Upper lobe of left lung (tissue), 6 donors: Measurements from ENCODE around the gene MTCH1. TPM values are rescaled to one million over a fixed set of nuclear protein-coding genes. Genes with fewer than 3 reads are reported as not detected.
A peak's percentile ranks its signal among the peaks of the same experiment; 100 is the strongest.
"Not testable (repeated sequence)": the region's sequence is repeated elsewhere in the genome, so short reads cannot be mapped to it uniquely, and the experiment has no call there.

Experiments
- ATAC-seq, 2 donors: fragments of 200-7000 bp; cut with Tn5 transposase; one replicate each; pipeline ENCODE4 v1.9.1; 2022; ENCODE audit warnings: mild to moderate bottlenecking in 2 of 2, moderate library complexity in 2 of 2; ENCODE audit not compliant: low FRiP score in 2 of 2
- DNase-seq, 2 donors: peaks; one replicate each; pipeline ENCODE4 v3.0.0-alpha.2; 2019 to 2020
- H3K27ac ChIP-seq, 4 donors: fragments of 200-600 bp; sonication (generic); one replicate each; pipeline ENCODE4 v1.5.1; 2016 to 2019
- H3K27me3 ChIP-seq, 4 donors: fragments of 200-600 bp; sonication (generic); one replicate each; pipeline ENCODE4 v1.5.1; 2017 to 2019
- H3K36me3 ChIP-seq, 4 donors: fragments of 200-600 bp; sonication (generic); one replicate each; pipeline ENCODE4 v1.5.1; 2016 to 2019
- H3K4me1 ChIP-seq, 4 donors: fragments of 200-600 bp; sonication (generic); one replicate each; pipeline ENCODE4 v1.5.1; 2018 to 2019
- H3K4me3 ChIP-seq, 4 donors: fragments of 200-600 bp; sonication (generic); one replicate each; pipeline ENCODE4 v1.5.1; 2017 to 2019; ENCODE audit warnings: mild to moderate bottlenecking in 2 of 4, moderate library complexity in 1 of 4
- H3K9me3 ChIP-seq, 4 donors: fragments of 200-600 bp; sonication (generic); one replicate each; pipeline ENCODE4 v1.5.1; 2018 to 2019
- CTCF ChIP-seq, 6 experiments: fragments of 450-650 bp in 4 of 6; fragments of 200-600 bp in 2 of 6; sonication (generic) in 2 of 6; IDR thresholded peaks; one replicate each; pipeline ENCODE4 v1.5.1; 2016 to 2019; ENCODE audit warnings: antibody characterized with exemption in 6 of 6
- EP300 ChIP-seq, 4 donors: sonication (generic); formaldehyde crosslinking; IDR thresholded peaks; one replicate each; pipeline ENCODE4 v1.5.1; 2017; ENCODE audit warnings: antibody characterized with exemption in 4 of 4, control low read depth in 2 of 4
- POLR2A ChIP-seq, 4 donors: fragments of 450-650 bp; IDR thresholded peaks; one replicate each; pipeline ENCODE4 v1.5.1; 2016 to 2017; ENCODE audit warnings: antibody characterized with exemption in 4 of 4, mild to moderate bottlenecking in 2 of 4
- POLR2AphosphoS5 ChIP-seq, 2 donors: sonication (generic); formaldehyde crosslinking; IDR thresholded peaks; one replicate each; pipeline ENCODE4 v1.5.1; 2017; ENCODE audit warnings: antibody characterized with exemption in 2 of 2
- WGBS, 2 donors: methylation state at CpG; one replicate each; pipeline ENCODE4 v1.1.5; 2017 to 2018; 5-methylcytosine and 5-hydroxymethylcytosine counted together
- total RNA-seq, 6 donors: library from RNA; depleted of rRNA in 4 of 6; stranded (reverse); fragments of >200 nt in 4 of 6; gene quantifications; one replicate each; pipeline versions ENCODE4 v1.1.0 to v1.2.1, GENCODE V29; 2016 to 2021
- donor health status: DM: no; HTN: no; CAD: no; lungs with moderate emphysema.
- donor health status: DM: no; HTN: yes; CAD: no; lungs with severe emphysema.

MTCH1 gene
- total RNA-seq, 6 donors from 2014 or later = 184 to 283 (median 219) TPM

DNA sequence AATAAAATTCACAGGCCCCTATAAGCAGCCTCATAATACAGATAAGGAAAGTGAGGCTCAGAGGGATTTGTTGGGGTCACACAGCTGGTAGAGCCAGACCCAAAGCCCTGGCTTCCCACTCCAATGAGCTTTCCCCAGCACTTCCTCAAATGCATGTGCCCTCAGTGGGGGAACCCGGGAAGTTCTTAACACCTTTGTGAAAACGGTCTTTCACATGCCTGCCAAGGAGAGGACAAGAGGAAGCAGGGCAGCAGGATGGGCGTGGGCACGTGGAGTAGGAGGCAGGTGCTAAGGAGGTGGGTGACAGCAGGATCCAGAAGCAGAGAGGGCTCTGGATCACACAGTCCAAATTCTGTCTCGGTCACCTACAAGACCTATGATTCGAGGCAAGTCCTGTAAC lies 30.9 kb downstream of the MTCH1 start:
- Histone ChIP-seq H3K36me3 (no peaks in the 10 kb centered on the region), H3K9me3 (no peaks in the 10 kb centered on the region), H3K4me3 (no peak overlapping the region), H3K27ac (no peak overlapping the region), H3K4me1 (peaks cover 0 to 4% (median 0%) of the 10 kb centered on the region in 4 donors), H3K27me3 (no peaks in the 10 kb centered on the region)
- DNase-seq (peak in 1 of 2 donors; percentile 18), ATAC-seq (no peak)
- TF ChIP-seq CTCF (IDR thresholded peaks at IDR 0.05) = no peak
- no peak for TF ChIP-seq POLR2AphosphoS5 (IDR thresholded peaks at IDR 0.05)
- TF ChIP-seq EP300 (IDR thresholded peaks at IDR 0.05) = no peak
- TF ChIP-seq POLR2A (IDR thresholded peaks at IDR 0.05) = no peak
- WGBS, 2 donors = 49 to 51% methylated on average over 6 of the region's 6 CpGs

- no peak within 1 kb of the TSS for H3K4me3 ChIP-seq
- H3K27me3 ChIP-seq = no peaks in the 10 kb centered on the region
- TF ChIP-seq EP300 (IDR thresholded peaks at IDR 0.05) = no peak
- no peak for TF ChIP-seq CTCF (IDR thresholded peaks at IDR 0.05)
- TF ChIP-seq POLR2AphosphoS5 (IDR thresholded peaks at IDR 0.05) = no peak
- no peak for TF ChIP-seq POLR2A (IDR thresholded peaks at IDR 0.05)
- ATAC-seq (peak in 1 of 2 donors; percentile 78), DNase-seq (peak in 1 of 2 donors; percentile 15)
- H3K9me3 ChIP-seq = no peaks in the 10 kb centered on the region
- H3K36me3 ChIP-seq = no peaks in the 10 kb centered on the region
- no peak within 1 kb of the TSS for H3K27ac ChIP-seq
- 63 to 73% methylated on average over 10 to 14 of the region's 14 CpGs for WGBS, 2 donors
- no peaks in the 10 kb centered on the region for H3K4me1 ChIP-seq
Measured at GRCh38 chr6:36954262-36954931, 31.6 kb downstream of the MTCH1 start, which contains the start of gene PI16. PI16 (plus strand) TSS chr6:36954738; CDS start chr6:36954761, 23 bp downstream.

DNA sequence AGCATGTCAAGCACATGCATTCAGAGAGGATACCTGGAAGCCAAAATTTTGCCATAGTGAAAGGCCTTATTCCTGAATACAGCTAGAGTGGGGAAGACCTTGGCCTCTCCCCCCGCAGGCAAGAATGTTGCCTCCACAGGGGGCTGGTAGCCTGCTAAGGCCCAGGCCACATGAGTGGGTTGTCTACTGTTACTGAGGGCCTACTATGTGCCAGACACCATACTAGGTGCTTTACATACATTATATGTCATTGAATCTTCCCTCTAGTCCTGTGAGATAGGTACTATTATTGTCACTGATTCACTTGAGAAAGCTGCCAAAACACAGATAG lies 32.1 kb downstream of the MTCH1 start:
- H3K27me3 ChIP-seq = no peaks in the 10 kb centered on the region
- 64 to 100% methylated on average over 1 of the region's 1 CpG for WGBS, 2 donors
- H3K27ac ChIP-seq = no peak overlapping the region
- no peaks in the 10 kb centered on the region for H3K9me3 ChIP-seq
- TF ChIP-seq POLR2A (IDR thresholded peaks at IDR 0.05) = no peak
- no peak overlapping the region for H3K4me3 ChIP-seq
- H3K4me1 ChIP-seq = no peaks in the 10 kb centered on the region
- DNase-seq (no peak), ATAC-seq (no peak)
- no peaks in the 10 kb centered on the region for H3K36me3 ChIP-seq

- Histone ChIP-seq H3K27ac (no peak overlapping the region), H3K4me1 (no peaks in the 10 kb centered on the region), H3K27me3 (no peaks in the 10 kb centered on the region), H3K4me3 (no peak overlapping the region), H3K36me3 (no peaks in the 10 kb centered on the region), H3K9me3 (no peaks in the 10 kb centered on the region)
- WGBS, 2 donors = 85 to 86% methylated on average over 3 of the region's 3 CpGs
- no peak for TF ChIP-seq POLR2AphosphoS5 (IDR thresholded peaks at IDR 0.05)
- no peak for ATAC-seq
- DNase-seq = no peak
Measured at GRCh38 chr6:36949636-36950035, 36.4 kb downstream of the MTCH1 start.

DNA sequence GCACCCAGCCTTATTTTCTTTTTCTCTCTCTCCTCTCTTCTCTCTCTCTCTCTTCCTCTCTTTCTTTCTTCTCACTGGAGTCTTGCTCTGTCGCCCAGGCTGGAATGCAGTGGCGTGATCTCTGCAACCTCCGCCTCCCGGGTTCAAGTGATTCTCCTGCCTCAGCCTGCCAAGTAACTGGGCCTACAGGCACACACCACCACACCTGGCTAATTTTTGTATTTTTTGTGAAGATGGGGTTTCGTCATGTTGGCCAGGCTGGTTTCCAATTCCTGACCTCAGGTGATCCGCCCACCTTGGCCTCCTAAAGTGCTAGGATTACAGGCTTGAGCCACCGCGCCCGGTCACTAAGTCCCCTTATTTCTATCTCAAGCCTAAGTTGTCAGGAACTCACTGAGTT lies 36.9 kb downstream of the MTCH1 start:
- not testable (repeated sequence) for H3K27me3 ChIP-seq, H3K9me3 ChIP-seq, H3K27ac ChIP-seq, ATAC-seq, H3K4me3 ChIP-seq, H3K36me3 ChIP-seq, H3K4me1 ChIP-seq
- peak in 1 of 2 donors; percentile 6 for DNase-seq
- 89 to 91% methylated on average over 9 of the region's 9 CpGs for WGBS, 2 donors

DNA sequence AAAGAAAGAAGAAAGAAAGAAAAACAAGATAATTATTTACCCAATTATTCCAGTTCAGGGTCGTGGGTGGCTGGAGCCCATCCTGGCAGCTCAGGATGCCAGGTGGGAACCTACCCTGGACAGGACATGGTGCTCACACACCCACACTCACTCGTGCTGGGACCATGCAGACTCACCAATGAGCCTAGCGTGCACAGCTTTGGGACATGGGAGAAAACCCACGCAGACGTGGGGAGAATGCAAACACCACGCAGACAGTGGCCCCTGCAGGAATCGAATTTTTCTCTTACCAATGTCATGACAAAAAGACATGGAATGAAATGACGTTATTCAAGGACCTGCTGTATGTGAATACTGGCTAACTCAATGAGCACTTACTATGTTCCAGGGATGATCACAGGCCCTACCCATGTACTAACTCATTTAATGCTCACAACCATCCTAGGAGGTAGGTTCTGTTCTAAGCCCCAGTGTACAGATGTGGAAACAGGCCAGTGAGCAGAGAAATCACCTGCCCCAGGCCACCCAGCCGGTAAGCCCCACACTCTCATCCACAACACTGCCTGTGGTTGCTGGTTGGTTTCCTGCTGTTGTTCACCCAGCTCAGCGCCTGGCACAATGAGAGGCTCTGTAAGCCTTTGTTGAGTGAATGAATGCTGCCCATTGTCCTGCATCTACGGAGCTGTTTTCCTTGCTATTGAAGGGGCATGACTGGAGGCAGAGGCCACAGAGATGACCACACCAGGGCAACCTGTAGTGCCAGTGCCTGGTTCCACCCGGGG lies 38.2 kb downstream of the MTCH1 start:
- Histone ChIP-seq H3K27me3 (no peaks in the 10 kb centered on the region), H3K4me3 (no peak overlapping the region), H3K4me1 (no peaks in the 10 kb centered on the region), H3K9me3 (no peaks in the 10 kb centered on the region), H3K36me3 (no peaks in the 10 kb centered on the region), H3K27ac (no peak overlapping the region)
- no peak for TF ChIP-seq POLR2A (IDR thresholded peaks at IDR 0.05)
- no peak for TF ChIP-seq POLR2AphosphoS5 (IDR thresholded peaks at IDR 0.05)
- no peak for TF ChIP-seq CTCF (IDR thresholded peaks at IDR 0.05)
- TF ChIP-seq EP300 (IDR thresholded peaks at IDR 0.05) = no peak
- WGBS, 2 donors = 70 to 72% methylated on average over 12 of the region's 12 CpGs
- ATAC-seq (peak in 1 of 2 donors; percentile 40), DNase-seq (peak in 1 of 2 donors; percentile 18)
